Astrocyte (in vitro differentiated cells and primary cell): ENCODE results near the gene IVL. TPM values are rescaled to one million over a fixed set of nuclear protein-coding genes. Genes with fewer than 3 reads are reported as not detected.

Experiments used
- DNase-seq: peaks from one replicate; pipeline ENCODE4 v3.0.0-alpha.2; 2010; ENCODE audit warnings: low read depth
- FAIRE-seq: peaks from 2 replicates; lab custom pipeline; 2011; peaks lifted over from hg19 to GRCh38; lab: Jason Lieb, UNC
- H2AFZ ChIP-seq: 2 replicates; pipeline ENCODE4 v1.6.0; 2012; ENCODE audit warnings: low read depth, low read length, inconsistent platforms
- H3K27ac ChIP-seq: 2 replicates; pipeline ENCODE4 v1.5.1; 2011; ENCODE audit warnings: low read depth, low read length, inconsistent platforms
- H3K27me3 ChIP-seq: 2 replicates; pipeline ENCODE4 v1.6.0; 2011; ENCODE audit warnings: low read length, inconsistent platforms; ENCODE audit not compliant: insufficient read depth
- H3K36me3 ChIP-seq: 2 replicates; pipeline ENCODE4 v1.5.1; 2011; ENCODE audit warnings: low read length, inconsistent platforms; ENCODE audit not compliant: insufficient read depth
- H3K4me1 ChIP-seq: 2 replicates; pipeline ENCODE4 v1.5.1; 2011; ENCODE audit warnings: low read length, inconsistent platforms; ENCODE audit not compliant: insufficient read depth
- H3K4me2 ChIP-seq: 2 replicates; pipeline ENCODE4 v1.6.0; 2012; ENCODE audit warnings: low read length, inconsistent platforms
- H3K4me3 ChIP-seq: 2 replicates; pipeline ENCODE4 v1.5.1; 2011; ENCODE audit warnings: low read depth, mild to moderate bottlenecking, low read length, inconsistent platforms; ENCODE audit not compliant: insufficient read depth
- H3K79me2 ChIP-seq: 2 replicates; pipeline ENCODE4 v1.6.0; 2012; ENCODE audit warnings: mild to moderate bottlenecking, low read length, inconsistent platforms; ENCODE audit not compliant: insufficient read depth
- H3K9ac ChIP-seq: 2 replicates; pipeline ENCODE4 v1.6.0; 2012; ENCODE audit warnings: mild to moderate bottlenecking, low read length, inconsistent platforms
- H3K9me3 ChIP-seq: 2 replicates; pipeline ENCODE4 v1.5.1; 2012; ENCODE audit warnings: low read depth, mild to moderate bottlenecking, low read length, inconsistent platforms; ENCODE audit not compliant: insufficient read depth
- H4K20me1 ChIP-seq: 2 replicates; pipeline ENCODE4 v1.6.0; 2012; ENCODE audit warnings: low read length, inconsistent platforms; ENCODE audit not compliant: insufficient read depth
- H3K27ac Mint-ChIP-seq: one replicate; pipeline ENCODE4 v1.8.0; 2021; ENCODE audit warnings: mild to moderate bottlenecking, mixed read lengths; ENCODE audit not compliant: unreplicated experiment
- H3K27me3 Mint-ChIP-seq: one replicate; pipeline ENCODE4 v1.8.0; 2021; ENCODE audit warnings: low read depth, mixed read lengths; ENCODE audit not compliant: unreplicated experiment
- H3K36me3 Mint-ChIP-seq: one replicate; pipeline ENCODE4 v1.8.0; 2021; ENCODE audit warnings: low read depth, mixed read lengths; ENCODE audit not compliant: unreplicated experiment
- H3K4me1 Mint-ChIP-seq: one replicate; pipeline ENCODE4 v1.8.0; 2021; ENCODE audit warnings: low read depth, mixed read lengths; ENCODE audit not compliant: unreplicated experiment
- H3K4me3 Mint-ChIP-seq: one replicate; pipeline ENCODE4 v1.8.0; 2021; ENCODE audit warnings: mild to moderate bottlenecking, moderate library complexity, mixed read lengths; ENCODE audit not compliant: unreplicated experiment
- H3K9me3 Mint-ChIP-seq: one replicate; pipeline ENCODE4 v1.8.0; 2021; ENCODE audit warnings: mild to moderate bottlenecking, mixed read lengths; ENCODE audit not compliant: unreplicated experiment
- CTCF ChIP-seq: IDR thresholded peaks from 2 replicates; pipeline ENCODE4 v1.5.1; 2011; ENCODE audit warnings: low read depth, mild to moderate bottlenecking, inconsistent platforms, low read length, moderate library complexity; ENCODE audit not compliant: insufficient read depth
- EZH2 ChIP-seq: IDR thresholded peaks from 2 replicates; pipeline ENCODE4 v1.6.1; 2012; ENCODE audit warnings: mild to moderate bottlenecking, low read length, inconsistent platforms; ENCODE audit not compliant: insufficient read depth
- total RNA-seq: library from RNA; stranded (reverse); gene quantifications from 2 replicates; pipeline ENCODE4 v1.2.1, GENCODE V29; 2021

Gene IVL
- total RNA-seq, 1 donor from 2014 or later, result 0.16 TPM

DNA sequence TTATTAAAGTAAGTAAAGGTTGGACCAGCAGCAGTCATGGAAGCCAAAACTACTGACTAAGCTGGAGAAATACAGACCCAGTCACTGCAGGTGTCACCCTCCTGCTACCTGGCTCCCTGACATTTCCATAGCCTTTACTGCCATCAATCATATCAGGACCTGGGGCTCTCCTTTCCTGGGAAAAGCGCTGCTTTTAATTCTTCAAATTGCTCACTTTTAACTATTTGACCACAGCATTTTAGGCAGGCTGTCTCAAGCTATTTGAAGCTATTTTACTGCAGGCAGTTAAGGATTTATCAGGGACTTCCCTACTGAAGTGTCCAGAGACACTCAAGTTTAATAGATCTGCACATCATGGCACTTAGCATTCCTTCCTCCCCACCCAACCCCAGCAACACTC is 4.1 kb downstream of the IVL start:
- Mint-ChIP-seq H3K27me3 (peaks cover 32% of the 10 kb centered on the region), H3K27ac (no peak overlapping the region), H3K4me3 (no peak overlapping the region), H3K4me1 (peaks cover 16% of the 10 kb centered on the region), H3K9me3 (peaks cover 8% of the 10 kb centered on the region), H3K36me3 (no peaks in the 10 kb centered on the region)
- H3K9me3 ChIP-seq, result no peaks in the 10 kb centered on the region
- H2AFZ ChIP-seq, result no peak overlapping the region
- no peak overlapping the region for H3K4me2 ChIP-seq
- no peaks in the 10 kb centered on the region for H3K36me3 ChIP-seq
- H4K20me1 ChIP-seq, result no peaks in the 10 kb centered on the region
- FAIRE-seq (no peak), DNase-seq (no peak)
- no peak overlapping the region for H3K27ac ChIP-seq
- H3K27me3 ChIP-seq, result no peaks in the 10 kb centered on the region
- H3K4me1 ChIP-seq, result no peaks in the 10 kb centered on the region
- H3K4me3 ChIP-seq, result no peak overlapping the region
- TF ChIP-seq CTCF (no peak), EZH2 (no peak)
- H3K79me2 ChIP-seq, result no peaks in the 10 kb centered on the region
- no peak overlapping the region for H3K9ac ChIP-seq

GRCh38 chr1:152912900-152913299 is 4.6 kb downstream of the IVL start:
- Mint-ChIP-seq H3K4me1 (peaks cover 12% of the 10 kb centered on the region), H3K27me3 (peaks cover 32% of the 10 kb centered on the region), H3K9me3 (peaks cover 8% of the 10 kb centered on the region), H3K4me3 (no peak overlapping the region), H3K36me3 (no peaks in the 10 kb centered on the region), H3K27ac (no peak overlapping the region)
- DNase-seq (no peak), FAIRE-seq (no peak)
- Histone ChIP-seq H3K4me2 (no peak overlapping the region), H3K27ac (no peak overlapping the region), H3K9me3 (no peaks in the 10 kb centered on the region), H3K79me2 (no peaks in the 10 kb centered on the region), H2AFZ (no peak overlapping the region), H4K20me1 (no peaks in the 10 kb centered on the region), H3K4me3 (no peak overlapping the region), H3K27me3 (no peaks in the 10 kb centered on the region), H3K9ac (no peak overlapping the region), H3K4me1 (no peaks in the 10 kb centered on the region), H3K36me3 (no peaks in the 10 kb centered on the region)
- no peak for TF ChIP-seq CTCF

DNA sequence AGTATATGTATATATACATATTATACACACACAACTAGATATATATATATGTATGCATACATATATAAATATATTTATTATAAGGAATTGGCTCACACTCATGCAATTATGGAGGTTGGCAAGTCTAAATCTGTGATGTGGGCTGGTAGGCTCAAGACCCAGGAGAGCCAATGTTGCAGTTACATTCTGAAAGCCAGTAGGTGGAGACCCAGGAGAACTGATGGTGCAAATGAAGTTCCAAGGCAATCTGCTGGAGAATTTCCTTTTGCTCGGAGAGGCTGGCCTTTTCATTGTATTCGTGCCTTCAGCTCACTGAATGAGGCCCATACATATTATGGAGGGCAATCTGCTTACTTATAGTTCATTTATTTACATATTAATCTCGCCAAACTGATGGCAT is 9.4 kb downstream of the IVL start:
- Histone ChIP-seq H3K27ac (no peak overlapping the region), H3K4me1 (no peaks in the 10 kb centered on the region), H3K4me2 (no peak overlapping the region), H3K36me3 (no peaks in the 10 kb centered on the region), H3K9me3 (no peaks in the 10 kb centered on the region), H3K27me3 (no peaks in the 10 kb centered on the region), H3K9ac (no peak overlapping the region), H4K20me1 (no peaks in the 10 kb centered on the region), H3K79me2 (no peaks in the 10 kb centered on the region), H2AFZ (no peak overlapping the region), H3K4me3 (no peak overlapping the region)
- no peak for DNase-seq
- H3K36me3 Mint-ChIP-seq, result no peaks in the 10 kb centered on the region
- no peak overlapping the region for H3K27ac Mint-ChIP-seq
- H3K27me3 Mint-ChIP-seq, result peaks cover 5% of the 10 kb centered on the region
- TF ChIP-seq CTCF (peak; percentile 9), EZH2 (no peak)
- no peak overlapping the region for H3K4me3 Mint-ChIP-seq
- peaks cover 7% of the 10 kb centered on the region for H3K4me1 Mint-ChIP-seq
- FAIRE-seq, result no peak
- no peaks in the 10 kb centered on the region for H3K9me3 Mint-ChIP-seq
